ENCODE results near the gene CD101. TPM values are rescaled to one million over a fixed set of nuclear protein-coding genes. Genes with fewer than 3 reads are reported as not detected.
A peak's percentile ranks its signal among the peaks of the same experiment; 100 is the strongest.

CD101 gene
- total and polyA plus RNA-seq, 12 donors, result 0.30 to 2.3 (median 1.1) TPM

DNA sequence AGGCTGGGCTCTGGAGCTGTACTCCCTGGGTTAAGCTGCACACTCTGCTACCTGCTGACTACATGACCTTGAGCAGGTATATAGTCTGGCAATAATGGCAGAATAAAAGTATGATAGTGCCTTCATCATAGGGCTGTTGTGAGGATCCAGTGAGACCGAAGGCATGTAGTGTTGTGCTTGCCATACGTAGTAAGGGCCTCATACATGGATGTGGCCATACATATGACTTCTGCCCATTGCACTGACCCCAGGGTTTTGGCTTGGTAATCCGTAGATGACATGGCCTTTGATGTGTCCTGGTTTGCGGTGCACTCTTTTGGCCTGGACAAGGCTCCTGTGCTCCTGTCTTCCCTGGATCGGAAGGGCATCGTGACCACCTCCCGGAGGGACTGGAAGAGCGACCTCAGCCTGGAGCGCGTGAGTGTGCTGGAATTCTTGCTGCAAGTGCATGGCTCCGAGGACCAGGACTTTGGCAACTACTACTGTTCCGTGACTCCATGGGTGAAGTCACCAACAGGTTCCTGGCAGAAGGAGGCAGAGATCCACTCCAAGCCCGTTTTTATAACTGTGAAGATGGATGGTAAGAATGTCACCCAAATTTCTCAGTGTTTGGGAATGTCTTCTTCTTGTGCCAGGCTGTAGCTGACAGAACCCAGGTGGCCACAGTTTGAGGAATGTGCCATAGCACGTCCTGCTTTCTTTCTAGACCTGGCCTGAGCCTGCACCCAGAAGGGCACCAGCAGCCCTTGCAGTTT lies 17.0 kb upstream of the CD101 start:
- DNase-seq, result peak in 1 of 2 donors; percentile 57
- Histone ChIP-seq H3K4me3 (no peak overlapping the region), H3K27me3 (no peaks in the 10 kb centered on the region), H3K36me3 (peaks cover 0 to 37% (median 0%) of the 10 kb centered on the region in 9 donors), H3K9me3 (no peaks in the 10 kb centered on the region), H3K27ac (peak overlapping the region in 8 of 10 donors; percentile 42 to 85 (median 75)), H3K4me1 (peaks cover 0 to 55% (median 42%) of the 10 kb centered on the region in 9 donors)
- WGBS, 2 donors, result 70 to 83% methylated on average over 14 of the region's 14 CpGs
- TF ChIP-seq, protein P1, sequence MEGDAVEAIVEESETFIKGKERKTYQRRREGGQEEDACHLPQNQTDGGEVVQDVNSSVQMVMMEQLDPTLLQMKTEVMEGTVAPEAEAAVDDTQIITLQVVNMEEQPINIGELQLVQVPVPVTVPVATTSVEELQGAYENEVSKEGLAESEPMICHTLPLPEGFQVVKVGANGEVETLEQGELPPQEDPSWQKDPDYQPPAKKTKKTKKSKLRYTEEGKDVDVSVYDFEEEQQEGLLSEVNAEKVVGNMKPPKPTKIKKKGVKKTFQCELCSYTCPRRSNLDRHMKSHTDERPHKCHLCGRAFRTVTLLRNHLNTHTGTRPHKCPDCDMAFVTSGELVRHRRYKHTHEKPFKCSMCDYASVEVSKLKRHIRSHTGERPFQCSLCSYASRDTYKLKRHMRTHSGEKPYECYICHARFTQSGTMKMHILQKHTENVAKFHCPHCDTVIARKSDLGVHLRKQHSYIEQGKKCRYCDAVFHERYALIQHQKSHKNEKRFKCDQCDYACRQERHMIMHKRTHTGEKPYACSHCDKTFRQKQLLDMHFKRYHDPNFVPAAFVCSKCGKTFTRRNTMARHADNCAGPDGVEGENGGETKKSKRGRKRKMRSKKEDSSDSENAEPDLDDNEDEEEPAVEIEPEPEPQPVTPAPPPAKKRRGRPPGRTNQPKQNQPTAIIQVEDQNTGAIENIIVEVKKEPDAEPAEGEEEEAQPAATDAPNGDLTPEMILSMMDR (IDR thresholded peaks at IDR 0.05), result no peak
- intact Hi-C loops (cut with DNase I), result loop anchor here in 5 of 10 donors (5.0 to 10.0 kb wide), 3 partner anchors 60 to 72 kb away; no protein-coding TSS in a partner anchor
- ATAC-seq, result peak in 7 of 8 donors; percentile 55 to 77 (median 72)

DNA sequence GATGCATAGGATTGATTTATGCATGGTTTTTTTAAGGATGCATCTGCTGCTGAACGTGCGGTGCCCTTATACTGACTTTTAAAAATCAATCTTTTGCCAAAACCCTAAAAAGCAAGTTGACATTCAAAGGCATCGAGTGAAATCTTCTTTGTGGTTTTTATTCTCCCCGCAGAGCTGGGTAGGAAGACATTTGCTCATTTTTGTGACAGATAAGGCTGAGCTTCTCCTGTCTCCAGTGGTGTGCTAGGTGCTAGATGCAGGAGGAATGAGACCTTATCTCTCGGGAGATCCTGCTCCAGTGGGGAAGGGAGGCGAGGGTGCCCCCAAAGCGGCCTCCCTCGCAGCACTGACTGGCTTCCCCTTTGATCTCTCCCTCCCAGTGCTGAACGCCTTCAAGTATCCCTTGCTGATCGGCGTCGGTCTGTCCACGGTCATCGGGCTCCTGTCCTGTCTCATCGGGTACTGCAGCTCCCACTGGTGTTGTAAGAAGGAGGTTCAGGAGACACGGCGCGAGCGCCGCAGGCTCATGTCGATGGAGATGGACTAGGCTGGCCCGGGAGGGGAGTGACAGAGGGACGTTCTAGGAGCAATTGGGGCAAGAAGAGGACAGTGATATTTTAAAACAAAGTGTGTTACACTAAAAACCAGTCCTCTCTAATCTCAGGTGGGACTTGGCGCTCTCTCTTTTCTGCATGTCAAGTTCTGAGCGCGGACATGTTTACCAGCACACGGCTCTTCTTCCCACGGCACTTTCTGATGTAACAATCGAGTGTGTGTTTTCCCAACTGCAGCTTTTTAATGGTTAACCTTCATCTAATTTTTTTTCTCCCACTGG lies 14.9 kb upstream of the CD101 start:
- intact Hi-C loops (cut with DNase I), result loop anchor here in 5 of 10 donors (5.0 to 10.0 kb wide), 3 partner anchors 58 to 74 kb away; no protein-coding TSS in a partner anchor
- DNase-seq, result no peak
- peaks cover 0 to 72% (median 56%) of the 10 kb centered on the region in 9 donors for H3K4me1 ChIP-seq
- H3K27me3 ChIP-seq, result no peaks in the 10 kb centered on the region
- WGBS, 2 donors, result 87 to 88% methylated on average over 29 of the region's 29 CpGs
- TF ChIP-seq, protein P1 (IDR thresholded peaks at IDR 0.05), result no peak
- H3K4me3 ChIP-seq, result peak overlapping the region in 1 of 10 donors; percentile 8
- H3K36me3 ChIP-seq, result peaks cover 0 to 30% (median 0%) of the 10 kb centered on the region in 9 donors
- H3K27ac ChIP-seq, result peak overlapping the region in 4 of 10 donors; percentile 3 to 85 (median 18)
- H3K9me3 ChIP-seq, result no peaks in the 10 kb centered on the region
- ATAC-seq, result no peak

DNA sequence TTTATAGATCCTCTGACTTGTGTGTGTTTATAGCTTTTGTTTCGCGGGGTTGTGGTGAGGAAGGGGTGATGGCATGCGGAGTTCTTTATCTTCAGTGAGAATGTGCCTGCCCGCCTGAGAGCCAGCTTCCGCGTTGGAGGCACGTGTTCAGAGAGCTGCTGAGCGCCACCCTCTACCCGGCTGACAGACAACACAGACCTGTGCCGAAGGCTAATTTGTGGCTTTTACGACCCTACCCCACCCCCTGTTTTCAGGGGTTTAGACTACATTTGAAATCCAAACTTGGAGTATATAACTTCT lies 14.4 kb upstream of the CD101 start:
- intact Hi-C loops (cut with DNase I), result loop anchor here in 5 of 10 donors (5.0 to 10.0 kb wide), 3 partner anchors 58 to 75 kb away; no protein-coding TSS in a partner anchor
- DNase-seq, result no peak
- no peaks in the 10 kb centered on the region for H3K9me3 ChIP-seq
- no peaks in the 10 kb centered on the region for H3K27me3 ChIP-seq
- no peak for ATAC-seq
- peaks cover 0 to 31% (median 0%) of the 10 kb centered on the region in 9 donors for H3K36me3 ChIP-seq
- TF ChIP-seq, protein P1 (IDR thresholded peaks at IDR 0.05), result no peak
- peak overlapping the region in 3 of 10 donors; percentile 23 to 85 (median 71) for H3K27ac ChIP-seq
- H3K4me3 ChIP-seq, result peak overlapping the region in 1 of 10 donors; percentile 8
- WGBS, 2 donors, result 77 to 82% methylated on average over 11 of the region's 11 CpGs
- peaks cover 0 to 72% (median 56%) of the 10 kb centered on the region in 9 donors for H3K4me1 ChIP-seq

DNA sequence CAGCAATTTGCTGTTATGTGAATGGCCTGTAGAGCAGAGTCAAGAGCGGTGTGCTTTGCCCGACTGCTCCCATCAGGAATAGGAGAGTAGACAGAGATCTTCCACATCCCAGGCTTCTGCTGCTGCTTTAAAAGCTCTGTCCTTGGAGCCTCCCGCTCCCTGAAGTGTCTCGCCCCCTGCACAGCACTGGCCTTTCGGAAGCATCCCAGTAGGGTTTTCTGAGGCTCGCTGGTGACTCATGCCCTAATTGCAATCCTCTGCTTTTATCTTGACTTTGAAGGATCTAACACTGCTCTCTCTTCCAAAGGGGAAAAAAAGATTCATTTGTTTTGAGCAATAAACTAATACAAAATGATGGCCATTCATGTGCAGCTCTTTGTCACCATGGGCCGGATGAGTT lies 13.3 kb upstream of the CD101 start:
- Histone ChIP-seq H3K36me3 (peaks cover 0 to 32% (median 0%) of the 10 kb centered on the region in 9 donors), H3K4me3 (no peak overlapping the region), H3K27me3 (no peaks in the 10 kb centered on the region), H3K9me3 (no peaks in the 10 kb centered on the region), H3K4me1 (peaks cover 0 to 69% (median 53%) of the 10 kb centered on the region in 9 donors), H3K27ac (peak overlapping the region in 8 of 10 donors; percentile 21 to 85 (median 72))
- 74 to 89% methylated on average over 7 of the region's 7 CpGs for WGBS, 2 donors
- TF ChIP-seq, protein P1 (IDR thresholded peaks at IDR 0.05), result no peak
- DNase-seq, result peak; percentile 29 to 31
- intact Hi-C loops (cut with DNase I), result loop anchor here in 5 of 10 donors (5.0 to 10.0 kb wide), 3 partner anchors 57 to 76 kb away; no protein-coding TSS in a partner anchor
- ATAC-seq, result peak in 6 of 8 donors; percentile 9 to 45 (median 28)

Measured in heart right ventricle (tissue), 16 donors.